ENCODE results near the gene NMD3. TPM values are rescaled to one million over a fixed set of nuclear protein-coding genes. Genes with fewer than 3 reads are reported as not detected.

Gene NMD3
- total and polyA plus RNA-seq, 11 donors, result 20.4 to 74.9 (median 54.8) TPM

- ATAC-seq (no peak), DNase-seq (no peak)
- WGBS, 4 donors, result 54 to 77% (median 64%) methylated on average over 2 of the region's 2 CpGs
- H3K9me3 ChIP-seq, result no peaks in the 10 kb centered on the region
- no peak overlapping the region for H3K4me3 ChIP-seq
- no peaks in the 10 kb centered on the region for H3K27me3 ChIP-seq
- H3K4me1 ChIP-seq, result peaks cover 0 to 10% (median 0%) of the 10 kb centered on the region in 12 donors
- H3K36me3 ChIP-seq, result peaks cover 0 to 100% (median 95%) of the 10 kb centered on the region in 9 donors
- H3K27ac ChIP-seq, result no peak overlapping the region
- TF ChIP-seq CTCF (IDR thresholded peaks at IDR 0.05), result no peak
- TF ChIP-seq POLR2A (IDR thresholded peaks at IDR 0.05), result no peak
- intact Hi-C loops (cut with DNase I), result no loop called here
Measured at GRCh38 chr3:161239700-161240099, 18.6 kb downstream of the NMD3 start.

GRCh38 chr3:161244538-161244937 lies 23.4 kb downstream of the NMD3 start:
- TF ChIP-seq POLR2A (IDR thresholded peaks at IDR 0.05), result no peak
- TF ChIP-seq CTCF (IDR thresholded peaks at IDR 0.05), result no peak
- H3K9me3 ChIP-seq, result no peaks in the 10 kb centered on the region
- H3K36me3 ChIP-seq, result peaks cover 0 to 100% (median 98%) of the 10 kb centered on the region in 9 donors
- H3K27me3 ChIP-seq, result no peaks in the 10 kb centered on the region
- DNase-seq (no peak), ATAC-seq (no peak)
- intact Hi-C loops (cut with DNase I), result no loop called here
- H3K27ac ChIP-seq, result no peak overlapping the region
- H3K4me1 ChIP-seq, result peaks cover 0 to 10% (median 0%) of the 10 kb centered on the region in 12 donors
- H3K4me3 ChIP-seq, result no peak overlapping the region
- WGBS, 4 donors, result 81 to 86% (median 83%) methylated on average over 2 of the region's 2 CpGs

- no peaks in the 10 kb centered on the region for H3K27me3 ChIP-seq
- H3K36me3 ChIP-seq, result peaks cover 0 to 100% (median 100%) of the 10 kb centered on the region in 9 donors
- H3K4me1 ChIP-seq, result peaks cover 0 to 8% (median 0%) of the 10 kb centered on the region in 12 donors
- TF ChIP-seq CTCF (IDR thresholded peaks at IDR 0.05) (no peak), POLR2A (IDR thresholded peaks at IDR 0.05) (no peak)
- intact Hi-C loops (cut with DNase I), result no loop called here
- no peak overlapping the region for H3K27ac ChIP-seq
- DNase-seq, result no peak
- no peak overlapping the region for H3K4me3 ChIP-seq
- ATAC-seq, result no peak
- no peaks in the 10 kb centered on the region for H3K9me3 ChIP-seq
Measured at GRCh38 chr3:161247049-161247448, 25.9 kb downstream of the NMD3 start.

GRCh38 chr3:161250116-161250515 lies 29.0 kb downstream of the NMD3 start:
- intact Hi-C loops (cut with DNase I), result no loop called here
- peaks cover 0 to 99% (median 94%) of the 10 kb centered on the region in 9 donors for H3K36me3 ChIP-seq
- TF ChIP-seq CTCF (IDR thresholded peaks at IDR 0.05) (no peak), POLR2A (IDR thresholded peaks at IDR 0.05) (no peak)
- peaks cover 0 to 22% (median 11%) of the 10 kb centered on the region in 12 donors for H3K4me1 ChIP-seq
- ATAC-seq (no peak), DNase-seq (no peak)
- H3K4me3 ChIP-seq, result no peak overlapping the region
- no peaks in the 10 kb centered on the region for H3K9me3 ChIP-seq
- no peaks in the 10 kb centered on the region for H3K27me3 ChIP-seq
- H3K27ac ChIP-seq, result no peak overlapping the region
- WGBS, 4 donors, result 95 to 98% (median 96%) methylated on average over 1 of the region's 1 CpG

Measured in heart left ventricle (tissue), 16 donors.